B cell (primary cell): ENCODE measurements around the gene CUL9. TPM values are rescaled to one million over a fixed set of nuclear protein-coding genes. Genes with fewer than 3 reads are reported as not detected.

Experiments used
- ATAC-seq: fragments of 200-7000 bp; cut with Tn5 transposase; one replicate; pipeline ENCODE4 v1.10.0; 2021; ENCODE audit warnings: low read depth, mild to moderate bottlenecking, moderate number of reproducible peaks, moderate library complexity
- CTCF ChIA-PET: fragments of 350-600 bp; sonication (Branson Sonifier 250); formaldehyde crosslinking; loops from one replicate; lab custom pipeline; 2021; ENCODE audit warnings: antibody characterized with exemption, inconsistent platforms; lab: Charles Lee
- POLR2A ChIA-PET: fragments of 350-600 bp; sonication (Branson Sonifier 250); formaldehyde crosslinking; loops from one replicate; lab custom pipeline; 2021; ENCODE audit warnings: antibody characterized with exemption; lab: Charles Lee
- DNase-seq: peaks from one replicate; pipeline ENCODE4 v3.0.0; 2013
- H2AFZ ChIP-seq: 2 replicates; pipeline ENCODE4 v1.6.1; 2012; ENCODE audit warnings: mild to moderate bottlenecking, low read depth, low read length; ENCODE audit not compliant: insufficient read depth, poor library complexity, severe bottlenecking
- H3K27ac ChIP-seq, 2 donors: 1 replicate in 1 of 2; 2 replicates in 1 of 2; pipeline ENCODE4 v1.5.1; 2012 to 2013; ENCODE audit warnings: low read length in 2 of 2, mild to moderate bottlenecking in 2 of 2, moderate library complexity in 1 of 2
- H3K27me3 ChIP-seq, 4 experiments: fragments of 200-600 bp in 1 of 4; sonication (generic) in 1 of 4; replicated peaks in 1 of 4; 1 replicate in 2 of 4; 2 replicates in 2 of 4; pipeline versions ENCODE4 v1.6.1 to v1.7.0; 2013 to 2016; ENCODE audit warnings: low read length in 3 of 4, mild to moderate bottlenecking in 2 of 4, mixed read lengths in 1 of 4, moderate library complexity in 1 of 4; ENCODE audit not compliant: insufficient read depth in 4 of 4, control insufficient read depth in 3 of 4; ENCODE audit errors: control extremely low read depth in 1 of 4
- H3K36me3 ChIP-seq, 2 experiments: replicated peaks in 1 of 2; 1 replicate in 1 of 2; 2 replicates in 1 of 2; pipeline versions ENCODE4 v1.6.1 to v1.7.1; 2013; ENCODE audit warnings: low read length in 1 of 2; ENCODE audit not compliant: insufficient read depth in 2 of 2, control insufficient read depth in 1 of 2; ENCODE audit errors: control extremely low read depth in 1 of 2, extremely low read depth in 1 of 2
- H3K4me1 ChIP-seq, 2 donors: fragments of 200-600 bp in 1 of 2; sonication (generic) in 1 of 2; 1 replicate in 1 of 2; 2 replicates in 1 of 2; pipeline versions ENCODE4 v1.5.1 to v1.6.1; 2013 to 2017; ENCODE audit warnings: low read length in 2 of 2; ENCODE audit not compliant: control insufficient read depth in 2 of 2, insufficient read depth in 2 of 2
- H3K4me2 ChIP-seq: replicated peaks from 2 replicates; pipeline ENCODE3; 2012; ENCODE audit warnings: mild to moderate bottlenecking, low read depth, low read length; ENCODE audit not compliant: poor library complexity, severe bottlenecking
- H3K4me3 ChIP-seq, 5 experiments: fragments of 200-600 bp in 1 of 5; sonication (generic) in 1 of 5; 1 replicate in 3 of 5; 2 replicates in 2 of 5; pipeline versions ENCODE4 v1.5.1 to v1.7.0; 2011 to 2016; ENCODE audit warnings: low read length in 4 of 5, mild to moderate bottlenecking in 4 of 5, low read depth in 2 of 5, control low read depth in 1 of 5, moderate library complexity in 1 of 5; ENCODE audit not compliant: insufficient read depth in 1 of 5; ENCODE audit errors: control extremely low read depth in 1 of 5, extremely low read depth in 1 of 5
- H3K79me2 ChIP-seq: fragments of 200-600 bp; sonication (generic); one replicate; pipeline ENCODE4 v1.6.0; 2016; ENCODE audit warnings: low read length; ENCODE audit not compliant: control insufficient read depth, insufficient read depth
- H3K9ac ChIP-seq: fragments of 200-600 bp; sonication (generic); 2 replicates; pipeline ENCODE4 v1.6.1; 2017; ENCODE audit warnings: mild to moderate bottlenecking, low read length, moderate library complexity
- H3K9me3 ChIP-seq, 3 donors: one replicate each; pipeline versions ENCODE4 v1.6.1 to v1.7.1; 2013; ENCODE audit warnings: low read length in 2 of 3; ENCODE audit not compliant: control insufficient read depth in 2 of 3, insufficient read depth in 1 of 3; ENCODE audit errors: control extremely low read depth in 1 of 3
- H4K20me1 ChIP-seq: 2 replicates; pipeline ENCODE4 v1.6.0; 2012; ENCODE audit warnings: mild to moderate bottlenecking, low read length; ENCODE audit not compliant: insufficient read depth, control insufficient read depth, poor library complexity, severe bottlenecking
- H3K27ac Mint-ChIP-seq: one replicate; pipeline ENCODE4 v1.8.0; 2021; ENCODE audit warnings: mixed read lengths
- H3K27me3 Mint-ChIP-seq: one replicate; pipeline ENCODE4 v1.8.0; 2021; ENCODE audit warnings: mixed read lengths
- H3K4me1 Mint-ChIP-seq: one replicate; pipeline ENCODE4 v1.8.0; 2021; ENCODE audit warnings: mixed read lengths
- H3K4me3 Mint-ChIP-seq: one replicate; pipeline ENCODE4 v1.8.0; 2021; ENCODE audit warnings: mixed read lengths
- H3K9me3 Mint-ChIP-seq: one replicate; pipeline ENCODE4 v1.8.0; 2022; ENCODE audit warnings: mixed read lengths; ENCODE audit not compliant: insufficient read depth
- EZH2 ChIP-seq: IDR thresholded peaks from 2 replicates; pipeline ENCODE4 v1.6.1; 2012; ENCODE audit warnings: borderline replicate concordance, low read depth, mild to moderate bottlenecking, moderate library complexity, low read length; ENCODE audit not compliant: insufficient read depth, poor library complexity, severe bottlenecking
- WGBS: methylation state at CpG from one replicate; pipeline ENCODE4 v1.1.5; 2013; ENCODE audit warnings: missing lambda C conversion rate; ENCODE audit not compliant: insufficient coverage; 5-methylcytosine and 5-hydroxymethylcytosine counted together
- intact Hi-C: fragments of 100-400 bp; cut with micrococcal nuclease; formaldehyde crosslinking; loops from one replicate; pipeline ENCODE4 v1.10.0; 2022
- polyA plus RNA-seq: library from polyadenylated mRNA; depleted of rRNA; stranded (reverse); fragments of >200 nt; gene quantifications from 2 replicates; pipeline ENCODE4 v1.2.3, GENCODE V29; 2012
- total RNA-seq, 2 donors: library from RNA; stranded (reverse); fragments of 120-200 nt in 1 of 2; gene quantifications; 1 replicate in 1 of 2; 2 replicates in 1 of 2; pipeline versions ENCODE4 v1.2.3 to v1.2.4, GENCODE V29; 2013 to 2022
- TF ChIP-seq, protein P1 (sequence below): fragments of 200-600 bp; IDR thresholded peaks from one replicate; pipeline ENCODE4 v1.8.0; 2022; ENCODE audit warnings: antibody characterized with exemption, mild to moderate bottlenecking

CUL9 gene
- total and polyA plus RNA-seq, 2 donors (not counting 1 experiment from before 2014, with no cell fraction given) = 98.0 to 110 TPM

DNA sequence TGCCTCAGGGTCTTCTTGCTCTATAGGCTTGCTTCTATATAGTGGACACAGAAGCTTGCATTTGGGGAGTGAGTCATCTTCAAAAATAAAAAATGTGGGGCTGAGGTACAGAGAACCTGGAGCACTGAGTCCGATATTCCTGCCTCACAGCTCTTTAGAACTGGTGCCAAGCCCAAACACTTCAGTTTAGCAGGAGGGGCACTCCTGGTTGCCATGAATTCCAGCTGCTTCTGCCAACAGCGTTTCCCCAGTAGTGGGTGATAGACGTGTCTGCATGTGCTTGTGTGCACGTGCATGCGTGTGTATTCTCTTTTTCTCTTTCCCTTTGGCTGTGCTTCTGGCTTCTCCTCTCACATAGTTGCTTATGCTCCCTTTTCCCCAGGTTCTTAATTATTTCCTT, 35.4 kb downstream of the CUL9 start:
- H3K9me3 Mint-ChIP-seq = no peaks in the 10 kb centered on the region
- TF ChIP-seq EZH2 = no peak
- TF ChIP-seq, protein P1, sequence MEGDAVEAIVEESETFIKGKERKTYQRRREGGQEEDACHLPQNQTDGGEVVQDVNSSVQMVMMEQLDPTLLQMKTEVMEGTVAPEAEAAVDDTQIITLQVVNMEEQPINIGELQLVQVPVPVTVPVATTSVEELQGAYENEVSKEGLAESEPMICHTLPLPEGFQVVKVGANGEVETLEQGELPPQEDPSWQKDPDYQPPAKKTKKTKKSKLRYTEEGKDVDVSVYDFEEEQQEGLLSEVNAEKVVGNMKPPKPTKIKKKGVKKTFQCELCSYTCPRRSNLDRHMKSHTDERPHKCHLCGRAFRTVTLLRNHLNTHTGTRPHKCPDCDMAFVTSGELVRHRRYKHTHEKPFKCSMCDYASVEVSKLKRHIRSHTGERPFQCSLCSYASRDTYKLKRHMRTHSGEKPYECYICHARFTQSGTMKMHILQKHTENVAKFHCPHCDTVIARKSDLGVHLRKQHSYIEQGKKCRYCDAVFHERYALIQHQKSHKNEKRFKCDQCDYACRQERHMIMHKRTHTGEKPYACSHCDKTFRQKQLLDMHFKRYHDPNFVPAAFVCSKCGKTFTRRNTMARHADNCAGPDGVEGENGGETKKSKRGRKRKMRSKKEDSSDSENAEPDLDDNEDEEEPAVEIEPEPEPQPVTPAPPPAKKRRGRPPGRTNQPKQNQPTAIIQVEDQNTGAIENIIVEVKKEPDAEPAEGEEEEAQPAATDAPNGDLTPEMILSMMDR = no peak
- no peak for DNase-seq

DNA sequence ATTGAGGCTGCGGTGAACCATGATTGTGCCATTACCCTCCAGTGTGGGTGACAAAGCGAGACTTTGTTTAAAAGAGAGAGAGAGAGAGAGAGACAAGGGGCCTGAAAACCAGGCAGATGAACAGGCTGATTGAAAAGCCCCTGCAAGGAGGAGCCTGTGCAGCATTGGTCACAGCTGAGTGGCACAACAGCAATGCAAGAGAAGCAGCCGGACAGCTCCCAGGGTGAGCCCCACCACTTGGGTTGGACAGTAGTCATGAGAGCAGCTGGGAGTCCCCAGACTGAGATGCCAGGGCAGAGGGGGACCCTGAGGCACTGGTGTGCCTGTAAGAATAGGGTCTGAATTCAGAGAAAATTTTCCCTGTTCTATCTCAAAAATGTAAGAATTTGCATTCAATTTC, 37.1 kb downstream of the CUL9 start:
- intact Hi-C loops = no loop called here

More for the DNA sequence above, 35.4 kb downstream of the CUL9 start:
- H3K4me3 ChIP-seq = no peak overlapping the region
- no peak overlapping the region for H3K9ac ChIP-seq
- H2AFZ ChIP-seq = no peak overlapping the region
- POLR2A ChIA-PET = no interaction called here
- CTCF ChIA-PET = interaction anchor here (0.6 to 3.1 kb wide), 2 partner anchors 12 to 454 kb away, joined by 5 to 15 read pairs; partner anchors contain the start of gene DNPH1
- Mint-ChIP-seq H3K27ac (no peak overlapping the region), H3K4me1 (peaks cover 7% of the 10 kb centered on the region), H3K4me3 (no peak overlapping the region), H3K27me3 (no peaks in the 10 kb centered on the region)
- no peak overlapping the region for H3K4me2 ChIP-seq
- peaks cover 0 to 4% of the 10 kb centered on the region in 2 donors for H3K4me1 ChIP-seq
- intact Hi-C loops = no loop called here
- no peaks in the 10 kb centered on the region for H3K27me3 ChIP-seq
- H4K20me1 ChIP-seq = no peaks in the 10 kb centered on the region
- H3K36me3 ChIP-seq = peaks cover 1 to 55% of the 10 kb centered on the region in 2 experiments
- H3K27ac ChIP-seq = no peak overlapping the region
- H3K79me2 ChIP-seq = peaks cover 23% of the 10 kb centered on the region
- ATAC-seq = no peak
- WGBS = 100% methylated on average over 2 of the region's 5 CpGs
- no peaks in the 10 kb centered on the region for H3K9me3 ChIP-seq

More for the DNA sequence above, 37.1 kb downstream of the CUL9 start:
- no peaks in the 10 kb centered on the region for H3K27me3 Mint-ChIP-seq
- DNase-seq (no peak), ATAC-seq (no peak)
- ChIA-PET POLR2A (no interaction called here), CTCF (no interaction called here)
- Histone ChIP-seq H3K4me1 (peaks cover 15 to 20% of the 10 kb centered on the region in 2 donors), H3K79me2 (peaks cover 35% of the 10 kb centered on the region), H2AFZ (no peak overlapping the region), H3K9ac (no peak overlapping the region), H4K20me1 (no peaks in the 10 kb centered on the region), H3K27me3 (no peaks in the 10 kb centered on the region), H3K4me3 (no peak overlapping the region), H3K4me2 (no peak overlapping the region), H3K27ac (no peak overlapping the region), H3K36me3 (peaks cover 1 to 49% of the 10 kb centered on the region in 2 experiments), H3K9me3 (no peaks in the 10 kb centered on the region)
- 97% methylated on average over 3 of the region's 3 CpGs for WGBS
- H3K4me1 Mint-ChIP-seq = peaks cover 22% of the 10 kb centered on the region
- H3K27ac Mint-ChIP-seq = no peak overlapping the region
- H3K4me3 Mint-ChIP-seq = no peak overlapping the region
- no peak for TF ChIP-seq EZH2
- TF ChIP-seq, protein P1 = no peak
- H3K9me3 Mint-ChIP-seq = no peaks in the 10 kb centered on the region
